CMK (cell line): Measurements from ENCODE around the gene FARS2.
"Not testable (repeated sequence)": the region's sequence is repeated elsewhere in the genome, so short reads cannot be mapped to it uniquely, and the experiment has no call there.

Experiments used
- DNase-seq: peaks from one replicate; pipeline ENCODE4 v3.0.0-alpha.2; 2010; ENCODE audit warnings: low read depth

The FARS2 gene

DNA sequence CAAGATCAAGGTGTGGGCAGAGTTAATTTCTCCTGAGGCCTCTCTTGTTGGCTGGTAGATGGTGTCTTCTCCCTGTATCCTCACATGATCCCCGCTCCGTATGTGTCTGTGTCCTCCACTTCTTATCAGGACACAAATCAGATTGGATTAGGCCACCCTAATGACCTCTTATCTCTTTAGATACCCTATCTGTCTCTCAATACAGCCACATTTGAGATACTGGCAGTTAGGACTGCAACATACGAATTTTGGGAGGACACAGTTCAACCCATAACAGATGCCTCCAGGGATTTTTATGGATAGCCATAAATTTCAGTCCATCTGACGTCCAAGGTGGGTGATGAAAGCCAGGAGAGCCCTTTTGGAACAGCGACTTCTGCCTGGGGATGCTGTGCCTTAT is 376.4 kb downstream of the FARS2 start:
- DNase-seq = no peak

DNA sequence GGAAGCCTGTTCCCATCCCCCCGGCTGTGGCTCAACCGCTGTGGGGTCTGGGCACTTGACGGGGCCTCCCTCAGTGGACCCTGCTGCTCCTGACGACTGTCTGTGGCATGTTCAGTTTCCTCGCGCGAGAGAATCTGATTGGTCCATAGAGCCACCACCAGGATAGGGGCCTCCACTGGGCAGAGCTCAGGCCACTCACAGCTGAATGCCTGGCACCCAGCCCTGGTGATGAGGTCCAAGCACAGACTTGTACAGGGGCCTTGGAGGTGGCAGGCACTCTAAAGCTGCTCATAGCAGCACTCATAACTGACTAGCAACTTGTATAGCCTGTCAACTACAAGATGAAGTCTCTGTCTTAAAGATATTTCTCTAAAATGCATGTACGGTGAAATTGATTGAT is 377.4 kb downstream of the FARS2 start:
- DNase-seq = no peak

DNA sequence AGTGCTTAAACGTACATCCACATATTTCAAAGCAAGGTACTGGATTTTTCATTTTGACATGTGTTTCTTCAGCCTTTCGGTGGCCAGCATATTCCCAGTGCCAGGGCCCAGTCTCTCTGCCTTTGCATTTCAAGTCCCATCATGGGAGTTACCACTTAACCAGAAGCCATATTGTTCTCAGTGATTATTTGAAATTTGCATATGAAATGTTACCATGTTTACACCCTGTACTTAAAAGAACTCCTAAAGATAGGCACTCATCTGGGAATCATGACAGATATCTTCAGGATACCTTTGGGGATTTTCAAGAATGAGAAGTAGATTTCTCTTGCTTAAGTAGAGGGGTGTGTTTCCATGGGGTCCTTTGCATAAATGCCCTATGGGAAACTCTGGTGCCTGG is 377.9 kb downstream of the FARS2 start:
- DNase-seq = no peak

DNA sequence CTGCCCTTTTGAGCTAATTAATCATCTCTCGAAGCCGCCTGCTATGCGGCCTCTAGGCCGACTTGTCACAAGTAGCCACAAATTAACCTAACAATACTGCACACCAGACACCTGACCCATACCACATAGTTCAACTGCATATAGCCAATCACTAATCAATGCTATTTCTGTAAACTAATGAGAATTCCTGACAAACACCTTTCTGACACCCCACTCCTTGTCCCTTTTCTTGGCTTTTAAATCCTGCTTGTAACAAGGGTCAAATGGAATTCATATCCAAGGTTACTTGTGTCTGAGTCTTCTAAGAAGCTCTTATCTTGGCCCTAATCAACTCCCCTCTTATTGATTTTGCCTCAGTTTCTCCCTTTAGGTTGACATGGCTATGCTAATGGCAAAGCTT is 379.3 kb downstream of the FARS2 start:
- no peak for DNase-seq

DNA sequence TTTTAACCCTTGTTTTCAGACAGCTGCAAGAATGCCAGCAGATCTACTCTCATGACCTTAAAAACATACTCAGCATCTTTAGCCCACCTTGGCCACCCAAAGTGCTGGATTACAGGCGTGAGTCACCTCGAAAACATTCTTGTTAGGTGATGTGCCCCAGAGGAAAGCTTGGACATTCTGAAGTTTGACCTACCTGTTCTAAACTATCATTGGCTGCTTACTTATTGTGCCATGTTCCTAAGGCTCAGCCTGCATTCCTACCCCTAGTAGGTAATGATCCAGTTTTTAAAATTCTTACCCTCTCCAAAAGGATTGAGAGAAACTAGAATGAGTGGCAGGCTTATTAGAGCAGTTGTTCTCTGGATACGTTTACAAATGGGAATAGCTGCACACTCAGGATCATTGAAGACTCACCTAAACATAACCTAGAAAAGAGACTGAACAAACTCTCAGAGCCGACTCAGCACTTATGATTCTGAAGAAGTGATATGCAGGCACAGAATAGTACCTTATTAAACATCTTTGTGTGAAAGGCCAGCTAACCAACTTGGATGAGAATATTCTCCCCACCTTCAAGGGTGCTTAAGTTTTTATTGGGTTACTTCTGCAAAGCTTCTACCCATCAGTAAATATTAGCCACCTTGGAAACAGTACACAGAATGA is 383.3 kb downstream of the FARS2 start:
- no peak for DNase-seq

DNA sequence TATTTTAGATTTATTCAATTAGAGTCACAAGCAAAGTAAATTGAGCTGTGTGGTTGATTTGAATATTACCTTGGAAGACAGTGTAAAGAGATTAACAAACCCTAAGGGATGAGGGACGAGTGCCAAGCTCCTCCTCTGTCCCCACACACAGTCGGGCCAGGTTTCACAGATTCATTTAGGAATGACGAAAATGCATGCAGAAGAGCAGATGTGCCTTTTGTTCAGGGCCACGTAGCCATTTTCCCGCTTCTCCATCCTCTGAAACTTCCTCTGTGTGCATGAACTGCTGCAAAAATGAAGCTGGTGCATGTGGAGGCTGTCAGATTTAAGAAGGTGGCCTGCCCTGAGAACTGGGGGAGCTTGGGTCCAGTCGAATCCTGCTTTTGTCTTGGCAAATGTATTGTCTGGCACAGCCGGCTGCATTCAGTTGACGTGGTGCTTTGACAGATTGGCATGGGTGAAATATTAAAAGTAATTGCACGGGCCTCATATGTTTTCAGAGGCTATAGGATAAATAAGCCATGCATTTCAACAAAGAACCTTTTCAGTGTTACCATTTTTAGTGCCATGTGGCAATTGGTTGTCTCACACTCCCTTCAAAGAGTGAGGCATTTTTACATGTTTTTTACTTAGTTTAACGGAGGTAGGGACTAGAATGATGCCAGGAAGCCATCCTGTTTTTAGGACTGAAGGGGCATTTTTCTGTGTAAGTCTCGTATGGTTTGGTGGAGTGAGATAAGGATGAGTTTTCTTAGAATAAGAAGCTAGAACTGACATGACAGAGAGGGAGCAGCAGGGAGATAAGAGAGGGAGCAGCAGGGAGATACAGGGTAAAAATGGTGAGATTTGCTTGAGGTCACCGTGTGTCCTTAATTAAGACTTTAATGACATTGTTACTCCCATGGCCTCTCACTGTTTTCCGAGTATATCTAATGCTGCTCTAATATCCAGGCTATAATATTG is 384.3 kb downstream of the FARS2 start:
- no peak for DNase-seq

DNA sequence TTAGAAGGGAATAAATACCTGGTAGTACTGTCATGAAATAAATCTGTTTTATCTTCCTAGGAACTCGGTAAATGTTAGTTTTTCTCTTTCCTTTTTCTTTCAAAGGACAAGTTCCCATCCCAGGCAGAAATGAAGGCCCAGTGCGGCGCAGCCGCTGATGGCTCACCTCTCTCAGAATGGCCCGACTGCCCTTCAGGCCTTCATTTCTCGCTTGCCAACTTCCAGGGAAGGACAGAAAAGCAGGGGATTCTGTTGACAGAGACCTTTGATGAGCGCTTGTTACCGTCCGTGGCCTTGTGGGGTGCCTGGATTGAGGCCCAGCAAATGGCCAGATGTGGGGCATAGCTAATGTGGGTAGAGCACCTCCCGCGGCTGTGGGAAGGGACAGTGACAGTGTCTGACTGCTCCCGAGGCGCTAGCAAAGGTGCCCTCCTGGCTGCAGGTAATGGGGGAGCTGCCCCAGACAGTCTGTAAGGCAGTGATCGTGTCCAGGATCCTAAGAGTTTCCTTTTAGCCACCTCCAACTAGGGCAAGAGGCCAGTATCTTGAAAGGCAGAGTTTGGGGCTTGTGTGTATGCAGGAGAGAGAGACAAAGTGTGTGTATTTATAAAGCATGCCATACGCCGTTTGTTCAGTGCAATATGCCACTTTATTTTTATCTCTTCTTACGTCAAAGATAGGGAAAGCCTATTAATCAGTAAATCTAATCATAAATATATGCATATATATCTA is 391.3 kb downstream of the FARS2 start:
- no peak for DNase-seq

DNA sequence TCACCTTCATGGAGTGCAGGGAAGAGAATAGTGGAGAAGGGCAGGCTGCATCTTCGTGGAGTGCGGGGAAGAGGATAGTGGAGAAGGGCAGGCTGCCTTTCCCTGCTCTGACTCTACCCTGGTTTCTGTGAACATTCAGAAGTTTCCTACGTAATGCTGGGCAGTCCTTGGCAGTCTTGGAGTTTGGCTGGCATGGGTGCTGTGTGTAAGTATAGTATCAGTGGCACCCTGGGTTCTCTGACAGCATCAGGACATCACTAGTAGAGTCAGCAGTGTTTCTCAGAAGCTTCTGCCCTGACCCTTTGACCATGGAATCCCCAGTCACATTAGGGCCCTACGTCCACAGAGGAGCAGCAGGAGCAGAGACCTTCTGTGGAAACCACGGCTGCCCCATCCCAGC is 392.5 kb downstream of the FARS2 start:
- DNase-seq = no peak

DNA sequence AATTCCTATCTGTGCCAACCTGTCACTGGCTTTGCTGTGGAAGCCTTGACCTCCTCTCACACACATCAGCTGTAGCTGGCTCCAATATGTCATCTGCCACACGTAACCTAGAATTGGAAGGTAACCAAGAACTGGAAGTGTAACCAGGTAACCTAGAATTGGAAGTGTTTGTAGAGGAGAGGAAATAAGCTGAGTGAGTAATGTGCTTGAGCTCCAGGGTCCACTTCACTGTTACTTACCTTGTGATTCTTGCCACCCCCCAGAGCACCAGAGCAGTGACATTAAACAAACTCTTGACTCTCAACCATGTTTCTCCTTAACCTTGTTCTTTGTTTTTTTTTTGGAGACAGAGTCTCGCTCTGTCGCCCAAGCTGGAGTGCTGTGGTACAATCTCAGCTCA is 394.9 kb downstream of the FARS2 start:
- no peak for DNase-seq

DNA sequence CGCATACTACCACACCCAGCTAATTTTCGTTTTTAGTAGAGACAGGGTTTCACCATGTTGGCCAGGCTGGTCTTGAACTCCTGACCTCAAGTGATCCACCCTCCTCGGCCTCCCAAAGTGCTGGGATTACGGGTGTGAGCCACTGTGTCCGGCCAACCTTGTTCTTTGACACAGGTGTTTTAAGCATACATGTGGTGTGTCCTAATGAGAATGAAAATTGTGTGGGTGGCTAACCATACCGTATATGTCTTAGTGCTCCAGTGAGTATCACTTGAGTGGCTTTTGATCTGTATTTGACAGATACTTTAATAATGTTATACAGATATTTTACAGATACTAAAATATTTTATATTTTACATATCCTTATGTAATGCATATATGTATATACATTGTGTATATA is 395.4 kb downstream of the FARS2 start:
- not testable (repeated sequence) for DNase-seq

DNA sequence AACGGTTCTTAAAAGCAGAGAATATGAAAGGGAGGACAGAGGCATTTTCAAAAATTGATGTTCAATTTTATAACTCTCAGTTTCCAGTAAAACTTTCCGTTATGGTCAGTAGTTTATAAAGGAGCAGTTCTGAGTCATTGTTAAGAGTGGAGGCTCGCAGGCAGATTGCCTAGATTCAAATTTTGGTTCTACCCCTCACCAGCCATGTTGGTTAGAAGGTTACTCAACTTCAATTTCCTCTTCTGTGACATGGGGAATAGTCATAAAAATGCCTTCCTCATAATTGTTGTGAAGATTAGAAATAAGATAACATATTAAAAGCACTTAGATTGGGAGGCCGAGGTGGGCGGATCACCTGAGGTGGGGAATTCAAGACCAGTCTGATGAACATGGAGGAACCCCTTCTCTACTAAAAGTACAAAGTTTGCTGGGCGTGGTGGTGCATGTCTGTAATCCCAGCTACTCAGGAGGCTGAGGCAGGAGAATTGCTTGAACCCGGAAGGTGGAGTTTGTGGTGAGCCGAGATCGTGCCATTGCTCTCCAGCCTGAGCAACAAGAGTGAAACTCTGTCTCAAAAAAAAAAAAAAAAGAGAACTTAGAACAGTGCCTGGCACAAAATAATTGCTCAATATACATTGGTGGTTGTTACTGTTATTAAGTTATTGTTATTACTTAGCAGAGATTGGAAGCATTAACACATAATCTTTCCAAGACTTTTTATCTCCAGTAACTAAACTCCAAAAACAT is 396.5 kb downstream of the FARS2 start:
- DNase-seq = no peak

DNA sequence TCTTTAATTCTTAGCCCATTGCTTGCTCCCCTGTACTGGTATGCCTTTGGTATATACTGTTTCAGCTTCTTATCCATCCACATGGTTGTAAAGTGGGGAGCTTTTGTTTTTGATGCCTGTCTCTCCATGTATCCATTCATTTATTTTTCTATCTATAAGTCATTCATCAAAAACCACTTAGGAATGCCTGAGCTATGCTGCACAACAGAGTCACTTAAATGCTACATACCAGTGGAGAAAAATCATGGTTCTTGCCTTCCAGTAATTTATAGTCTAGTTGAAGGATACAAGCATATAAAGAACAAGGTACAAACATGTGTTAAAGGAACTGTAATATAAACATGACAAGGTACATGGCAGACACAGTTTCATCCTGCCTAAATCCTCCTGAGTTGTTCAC is 398.2 kb downstream of the FARS2 start:
- DNase-seq = no peak

DNA sequence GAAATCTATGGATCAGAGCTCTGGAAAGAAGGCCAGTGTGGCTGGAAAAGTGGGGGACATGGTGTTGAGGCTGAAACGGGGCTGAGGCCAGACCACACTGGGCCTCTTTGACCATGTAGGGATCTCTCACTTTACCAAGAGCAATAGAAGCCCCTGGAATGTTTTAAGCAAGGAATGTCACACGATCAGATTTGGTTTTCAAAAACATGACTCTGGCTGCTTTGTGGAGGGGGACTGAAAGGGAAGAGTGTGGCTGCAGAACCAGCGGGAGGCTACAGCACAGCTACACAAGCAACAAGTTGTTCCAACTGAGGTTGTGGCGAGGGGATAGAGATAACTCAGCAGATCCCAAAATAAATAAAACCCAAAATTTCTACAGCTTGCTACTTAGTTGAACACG is 399.5 kb downstream of the FARS2 start:
- DNase-seq = no peak

DNA sequence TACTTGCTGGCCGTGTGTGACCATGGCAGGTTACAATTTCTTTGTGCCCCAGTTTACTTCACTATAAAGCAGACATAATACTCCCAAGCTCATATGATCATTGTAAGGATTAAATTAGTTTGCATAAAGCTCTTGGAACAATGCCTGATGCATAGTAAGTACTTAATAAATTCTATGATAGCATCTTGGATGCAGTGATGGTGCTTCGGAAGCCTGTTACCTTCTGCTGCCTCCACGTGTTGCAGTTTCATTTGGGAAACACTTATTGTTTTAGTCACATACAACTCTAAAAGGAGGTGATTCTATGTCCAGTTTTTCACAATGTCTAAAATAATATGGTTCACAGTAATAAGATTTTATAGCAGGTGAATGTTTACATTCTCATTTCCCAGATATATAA is 401.5 kb downstream of the FARS2 start:
- no peak for DNase-seq

DNA sequence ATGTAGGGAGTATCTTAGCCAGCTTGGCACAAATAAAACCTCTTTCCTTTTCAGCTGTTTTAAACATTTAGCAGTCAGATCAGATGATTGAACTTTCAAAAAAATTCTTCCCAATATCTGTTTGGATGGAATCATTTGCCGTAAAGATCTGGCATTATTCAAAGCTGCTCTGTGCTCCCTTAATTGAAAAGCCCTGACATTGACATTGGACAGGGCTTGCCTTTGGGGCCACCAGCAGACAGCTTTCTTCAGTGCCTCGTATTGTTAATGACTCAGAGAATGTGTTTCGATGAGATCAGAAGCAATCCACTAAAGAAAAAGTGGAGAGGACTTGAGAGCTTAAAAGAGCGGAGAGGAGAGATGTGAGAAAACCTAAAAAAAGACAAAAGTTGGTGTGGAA is 401.9 kb downstream of the FARS2 start:
- DNase-seq = no peak

DNA sequence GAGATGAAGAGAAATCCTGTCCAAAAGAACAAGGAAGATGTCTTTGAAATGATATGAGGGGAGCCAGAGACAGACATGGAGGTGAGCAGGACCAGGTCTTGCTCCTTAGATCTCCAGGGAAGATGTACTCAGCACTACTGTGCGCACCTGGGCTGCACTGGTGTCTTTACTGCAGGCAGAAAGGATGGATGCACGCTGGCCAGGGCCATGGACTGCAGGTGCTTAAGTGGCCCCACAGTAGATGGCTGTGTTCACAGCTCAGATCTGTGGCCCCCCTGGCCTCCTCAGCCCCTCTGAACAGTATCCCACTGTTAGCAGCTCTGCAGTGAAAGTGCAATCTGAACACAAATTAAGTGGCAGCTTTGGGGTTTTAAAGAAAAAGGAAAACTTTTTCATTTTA is 402.4 kb downstream of the FARS2 start:
- no peak for DNase-seq

DNA sequence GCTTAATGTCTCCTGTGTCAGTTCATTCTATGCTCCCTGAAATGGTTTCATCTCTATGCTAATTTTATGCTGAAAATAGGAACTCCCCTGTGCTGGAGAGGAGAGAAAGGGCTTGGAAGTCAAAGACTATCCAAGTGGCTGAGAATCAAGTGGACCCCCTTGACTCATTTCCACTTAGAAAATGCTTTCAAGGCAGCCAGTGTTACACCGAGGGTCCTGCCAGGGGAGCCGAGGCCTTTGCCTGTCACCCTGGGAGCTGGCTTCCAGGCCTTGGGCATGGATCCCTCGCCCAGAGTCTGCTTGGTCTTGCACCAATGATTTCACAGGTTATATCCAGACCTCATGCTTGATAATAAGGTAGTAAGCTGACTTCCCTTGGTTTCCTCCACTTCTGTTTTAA is 402.8 kb downstream of the FARS2 start:
- no peak for DNase-seq

DNA sequence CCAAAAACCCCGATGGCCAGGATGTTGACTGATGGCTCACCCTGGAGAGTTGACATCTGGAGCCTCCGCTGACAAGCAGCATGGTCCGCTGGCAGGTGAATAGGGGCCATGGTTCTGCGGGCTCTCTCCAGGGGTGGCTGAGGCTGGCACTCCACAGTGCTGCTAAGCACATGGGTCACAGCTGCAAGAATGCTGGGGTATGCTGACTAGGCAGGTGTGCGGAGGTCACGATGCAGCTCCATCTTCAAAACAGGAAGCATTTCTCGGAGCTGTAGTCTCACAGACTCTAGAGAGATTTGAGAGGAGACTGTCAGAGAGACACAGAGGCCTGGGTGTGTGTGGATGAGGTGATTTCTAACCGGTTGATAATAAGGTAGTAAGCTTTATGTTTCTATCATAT is 403.9 kb downstream of the FARS2 start:
- no peak for DNase-seq

DNA sequence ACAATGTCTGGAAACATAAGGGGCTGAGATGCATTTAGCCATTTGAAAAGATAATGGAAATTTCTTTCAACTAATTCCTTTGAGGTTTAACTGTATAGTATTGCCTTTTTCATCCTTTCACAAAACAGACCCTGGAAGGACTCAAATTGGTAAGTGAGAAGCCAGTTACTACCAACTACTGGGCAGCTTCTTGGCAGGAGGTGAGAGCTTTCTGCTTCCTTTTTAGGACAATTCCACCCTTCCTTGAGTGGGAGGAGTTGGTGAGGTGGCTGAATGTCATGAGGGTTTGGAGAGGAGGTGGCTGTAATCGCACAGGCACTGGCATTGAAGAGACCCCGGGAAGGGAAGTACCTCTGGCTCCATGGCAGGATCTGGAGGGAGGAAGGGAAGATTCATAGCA is 404.4 kb downstream of the FARS2 start:
- DNase-seq = no peak

DNA sequence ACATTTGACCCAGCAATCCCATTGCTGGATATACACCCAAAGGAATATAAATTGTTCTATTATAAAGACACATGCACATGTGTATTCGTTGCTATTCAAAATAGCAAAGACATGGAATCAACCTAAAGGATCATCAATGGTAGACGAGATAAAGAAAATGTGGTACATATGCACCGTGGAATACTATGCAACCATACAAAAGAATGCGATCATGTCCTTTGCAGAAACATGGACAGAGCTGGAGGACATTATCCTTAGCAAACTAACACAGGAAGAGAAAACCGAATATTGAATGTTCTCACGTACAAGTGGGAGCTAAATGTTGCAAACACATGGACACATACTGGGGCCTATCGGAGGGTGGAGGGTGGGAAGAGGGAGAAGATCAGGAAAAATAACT is 405.4 kb downstream of the FARS2 start:
- no peak for DNase-seq

DNA sequence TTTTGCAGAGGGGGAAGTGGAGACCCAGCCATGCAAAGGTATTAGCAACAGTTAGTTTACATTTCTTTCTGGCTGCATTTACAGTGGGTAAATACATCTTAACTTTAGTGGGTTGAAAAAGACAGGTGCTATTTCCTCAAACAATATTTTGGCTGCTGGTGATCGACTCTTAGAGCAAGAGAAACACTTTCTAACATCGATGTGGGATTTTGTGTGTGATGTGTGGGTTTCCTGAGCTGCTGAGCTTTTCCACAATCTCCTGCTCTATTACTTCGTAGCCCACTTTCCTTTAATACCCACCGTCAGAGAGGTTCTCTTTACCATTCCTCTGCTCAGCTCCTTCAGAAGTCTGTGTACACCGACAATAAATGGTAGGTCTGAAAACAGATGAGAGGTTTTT is 406.4 kb downstream of the FARS2 start:
- DNase-seq = no peak

DNA sequence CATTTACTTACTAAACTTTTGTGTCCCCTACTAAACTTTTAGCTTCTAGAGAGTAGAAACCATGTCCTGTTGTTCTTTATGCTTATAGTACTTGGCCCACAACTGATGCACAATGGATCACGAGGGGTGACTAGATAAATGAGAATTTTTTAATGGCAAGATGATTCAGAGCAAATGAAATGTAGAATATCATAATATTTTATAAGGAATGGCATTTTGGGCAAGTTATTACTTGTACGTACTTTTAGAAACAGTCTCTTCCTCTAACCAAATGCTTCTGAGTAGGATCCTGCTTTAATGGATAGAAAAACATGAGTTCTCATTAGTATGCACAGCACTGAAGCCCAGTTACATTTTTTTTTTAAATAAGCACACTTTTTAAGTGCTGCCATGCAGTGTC is 409.1 kb downstream of the FARS2 start:
- no peak for DNase-seq
